B cell (primary cell): Measurements from ENCODE around the gene NETO1. TPM values are rescaled to one million over a fixed set of nuclear protein-coding genes. Genes with fewer than 3 reads are reported as not detected.

Experiments used
- ATAC-seq: fragments of 200-7000 bp; cut with Tn5 transposase; one replicate; pipeline ENCODE4 v1.10.0; 2021; ENCODE audit warnings: low read depth, mild to moderate bottlenecking, moderate number of reproducible peaks, moderate library complexity
- CTCF ChIA-PET: fragments of 350-600 bp; sonication (Branson Sonifier 250); formaldehyde crosslinking; loops from one replicate; lab custom pipeline; 2021; ENCODE audit warnings: antibody characterized with exemption, inconsistent platforms; lab: Charles Lee
- POLR2A ChIA-PET: fragments of 350-600 bp; sonication (Branson Sonifier 250); formaldehyde crosslinking; loops from one replicate; lab custom pipeline; 2021; ENCODE audit warnings: antibody characterized with exemption; lab: Charles Lee
- DNase-seq: peaks from one replicate; pipeline ENCODE4 v3.0.0; 2013
- H2AFZ ChIP-seq: 2 replicates; pipeline ENCODE4 v1.6.1; 2012; ENCODE audit warnings: mild to moderate bottlenecking, low read depth, low read length; ENCODE audit not compliant: insufficient read depth, poor library complexity, severe bottlenecking
- H3K27ac ChIP-seq, 2 donors: 1 replicate in 1 of 2; 2 replicates in 1 of 2; pipeline ENCODE4 v1.5.1; 2012 to 2013; ENCODE audit warnings: low read length in 2 of 2, mild to moderate bottlenecking in 2 of 2, moderate library complexity in 1 of 2
- H3K27me3 ChIP-seq, 4 experiments: fragments of 200-600 bp in 1 of 4; sonication (generic) in 1 of 4; replicated peaks in 1 of 4; 1 replicate in 2 of 4; 2 replicates in 2 of 4; pipeline versions ENCODE4 v1.6.1 to v1.7.0; 2013 to 2016; ENCODE audit warnings: low read length in 3 of 4, mild to moderate bottlenecking in 2 of 4, mixed read lengths in 1 of 4, moderate library complexity in 1 of 4; ENCODE audit not compliant: insufficient read depth in 4 of 4, control insufficient read depth in 3 of 4; ENCODE audit errors: control extremely low read depth in 1 of 4
- H3K36me3 ChIP-seq, 2 experiments: replicated peaks in 1 of 2; 1 replicate in 1 of 2; 2 replicates in 1 of 2; pipeline versions ENCODE4 v1.6.1 to v1.7.1; 2013; ENCODE audit warnings: low read length in 1 of 2; ENCODE audit not compliant: insufficient read depth in 2 of 2, control insufficient read depth in 1 of 2; ENCODE audit errors: control extremely low read depth in 1 of 2, extremely low read depth in 1 of 2
- H3K4me1 ChIP-seq, 2 donors: fragments of 200-600 bp in 1 of 2; sonication (generic) in 1 of 2; 1 replicate in 1 of 2; 2 replicates in 1 of 2; pipeline versions ENCODE4 v1.5.1 to v1.6.1; 2013 to 2017; ENCODE audit warnings: low read length in 2 of 2; ENCODE audit not compliant: control insufficient read depth in 2 of 2, insufficient read depth in 2 of 2
- H3K4me2 ChIP-seq: replicated peaks from 2 replicates; pipeline ENCODE3; 2012; ENCODE audit warnings: mild to moderate bottlenecking, low read depth, low read length; ENCODE audit not compliant: poor library complexity, severe bottlenecking
- H3K4me3 ChIP-seq, 5 experiments: fragments of 200-600 bp in 1 of 5; sonication (generic) in 1 of 5; 1 replicate in 3 of 5; 2 replicates in 2 of 5; pipeline versions ENCODE4 v1.5.1 to v1.7.0; 2011 to 2016; ENCODE audit warnings: low read length in 4 of 5, mild to moderate bottlenecking in 4 of 5, low read depth in 2 of 5, control low read depth in 1 of 5, moderate library complexity in 1 of 5; ENCODE audit not compliant: insufficient read depth in 1 of 5; ENCODE audit errors: control extremely low read depth in 1 of 5, extremely low read depth in 1 of 5
- H3K79me2 ChIP-seq: fragments of 200-600 bp; sonication (generic); one replicate; pipeline ENCODE4 v1.6.0; 2016; ENCODE audit warnings: low read length; ENCODE audit not compliant: control insufficient read depth, insufficient read depth
- H3K9ac ChIP-seq: fragments of 200-600 bp; sonication (generic); 2 replicates; pipeline ENCODE4 v1.6.1; 2017; ENCODE audit warnings: mild to moderate bottlenecking, low read length, moderate library complexity
- H3K9me3 ChIP-seq, 3 donors: one replicate each; pipeline versions ENCODE4 v1.6.1 to v1.7.1; 2013; ENCODE audit warnings: low read length in 2 of 3; ENCODE audit not compliant: control insufficient read depth in 2 of 3, insufficient read depth in 1 of 3; ENCODE audit errors: control extremely low read depth in 1 of 3
- H4K20me1 ChIP-seq: 2 replicates; pipeline ENCODE4 v1.6.0; 2012; ENCODE audit warnings: mild to moderate bottlenecking, low read length; ENCODE audit not compliant: insufficient read depth, control insufficient read depth, poor library complexity, severe bottlenecking
- H3K27ac Mint-ChIP-seq: one replicate; pipeline ENCODE4 v1.8.0; 2021; ENCODE audit warnings: mixed read lengths
- H3K27me3 Mint-ChIP-seq: one replicate; pipeline ENCODE4 v1.8.0; 2021; ENCODE audit warnings: mixed read lengths
- H3K4me1 Mint-ChIP-seq: one replicate; pipeline ENCODE4 v1.8.0; 2021; ENCODE audit warnings: mixed read lengths
- H3K4me3 Mint-ChIP-seq: one replicate; pipeline ENCODE4 v1.8.0; 2021; ENCODE audit warnings: mixed read lengths
- H3K9me3 Mint-ChIP-seq: one replicate; pipeline ENCODE4 v1.8.0; 2022; ENCODE audit warnings: mixed read lengths; ENCODE audit not compliant: insufficient read depth
- EZH2 ChIP-seq: IDR thresholded peaks from 2 replicates; pipeline ENCODE4 v1.6.1; 2012; ENCODE audit warnings: borderline replicate concordance, low read depth, mild to moderate bottlenecking, moderate library complexity, low read length; ENCODE audit not compliant: insufficient read depth, poor library complexity, severe bottlenecking
- WGBS: methylation state at CpG from one replicate; pipeline ENCODE4 v1.1.5; 2013; ENCODE audit warnings: missing lambda C conversion rate; ENCODE audit not compliant: insufficient coverage; 5-methylcytosine and 5-hydroxymethylcytosine counted together
- intact Hi-C: fragments of 100-400 bp; cut with micrococcal nuclease; formaldehyde crosslinking; loops from one replicate; pipeline ENCODE4 v1.10.0; 2022
- polyA plus RNA-seq: library from polyadenylated mRNA; depleted of rRNA; stranded (reverse); fragments of >200 nt; gene quantifications from 2 replicates; pipeline ENCODE4 v1.2.3, GENCODE V29; 2012
- total RNA-seq, 2 donors: library from RNA; stranded (reverse); fragments of 120-200 nt in 1 of 2; gene quantifications; 1 replicate in 1 of 2; 2 replicates in 1 of 2; pipeline versions ENCODE4 v1.2.3 to v1.2.4, GENCODE V29; 2013 to 2022
- TF ChIP-seq, protein P1 (sequence below): fragments of 200-600 bp; IDR thresholded peaks from one replicate; pipeline ENCODE4 v1.8.0; 2022; ENCODE audit warnings: antibody characterized with exemption, mild to moderate bottlenecking

Gene NETO1
- total and polyA plus RNA-seq, 2 donors (not counting 1 experiment from before 2014, with no cell fraction given), result 8.4 to 10.5 TPM

DNA sequence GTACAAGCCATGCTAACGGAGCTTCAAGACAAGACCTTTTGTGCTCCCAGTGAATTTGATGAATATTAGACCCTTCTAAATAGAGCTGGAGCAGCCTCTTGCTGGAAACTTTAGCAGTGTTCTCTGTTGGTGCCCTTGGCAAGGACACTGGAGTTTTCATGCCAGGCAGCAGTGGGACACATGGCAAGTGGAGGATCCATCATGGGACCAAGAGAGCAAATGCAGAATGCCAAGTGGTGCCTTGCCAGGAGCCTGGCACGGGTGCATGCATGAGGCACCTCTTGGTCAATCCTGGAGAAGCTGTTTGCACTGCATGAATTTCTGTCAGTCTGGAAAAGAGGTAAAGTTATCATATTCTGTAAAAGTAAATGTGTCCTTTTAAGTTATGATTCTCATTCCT, 59.1 kb downstream of the NETO1 start:
- POLR2A ChIA-PET, result no interaction called here
- Mint-ChIP-seq H3K4me1 (no peaks in the 10 kb centered on the region), H3K27ac (no peak overlapping the region), H3K9me3 (no peaks in the 10 kb centered on the region), H3K27me3 (no peaks in the 10 kb centered on the region), H3K4me3 (no peak overlapping the region)
- Histone ChIP-seq H3K4me1 (no peaks in the 10 kb centered on the region), H3K27me3 (no peaks in the 10 kb centered on the region), H2AFZ (no peak overlapping the region), H3K4me3 (no peak overlapping the region), H4K20me1 (no peaks in the 10 kb centered on the region), H3K36me3 (no peaks in the 10 kb centered on the region), H3K27ac (no peak overlapping the region), H3K4me2 (no peak overlapping the region), H3K9ac (no peak overlapping the region), H3K79me2 (no peaks in the 10 kb centered on the region), H3K9me3 (no peaks in the 10 kb centered on the region)
- ATAC-seq (no peak), DNase-seq (no peak)
- intact Hi-C loops, result no loop called here
- CTCF ChIA-PET, result no interaction called here
- WGBS, result 90% methylated on average over 2 of the region's 2 CpGs
- TF ChIP-seq, protein P1, sequence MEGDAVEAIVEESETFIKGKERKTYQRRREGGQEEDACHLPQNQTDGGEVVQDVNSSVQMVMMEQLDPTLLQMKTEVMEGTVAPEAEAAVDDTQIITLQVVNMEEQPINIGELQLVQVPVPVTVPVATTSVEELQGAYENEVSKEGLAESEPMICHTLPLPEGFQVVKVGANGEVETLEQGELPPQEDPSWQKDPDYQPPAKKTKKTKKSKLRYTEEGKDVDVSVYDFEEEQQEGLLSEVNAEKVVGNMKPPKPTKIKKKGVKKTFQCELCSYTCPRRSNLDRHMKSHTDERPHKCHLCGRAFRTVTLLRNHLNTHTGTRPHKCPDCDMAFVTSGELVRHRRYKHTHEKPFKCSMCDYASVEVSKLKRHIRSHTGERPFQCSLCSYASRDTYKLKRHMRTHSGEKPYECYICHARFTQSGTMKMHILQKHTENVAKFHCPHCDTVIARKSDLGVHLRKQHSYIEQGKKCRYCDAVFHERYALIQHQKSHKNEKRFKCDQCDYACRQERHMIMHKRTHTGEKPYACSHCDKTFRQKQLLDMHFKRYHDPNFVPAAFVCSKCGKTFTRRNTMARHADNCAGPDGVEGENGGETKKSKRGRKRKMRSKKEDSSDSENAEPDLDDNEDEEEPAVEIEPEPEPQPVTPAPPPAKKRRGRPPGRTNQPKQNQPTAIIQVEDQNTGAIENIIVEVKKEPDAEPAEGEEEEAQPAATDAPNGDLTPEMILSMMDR, result no peak
- no peak for TF ChIP-seq EZH2

DNA sequence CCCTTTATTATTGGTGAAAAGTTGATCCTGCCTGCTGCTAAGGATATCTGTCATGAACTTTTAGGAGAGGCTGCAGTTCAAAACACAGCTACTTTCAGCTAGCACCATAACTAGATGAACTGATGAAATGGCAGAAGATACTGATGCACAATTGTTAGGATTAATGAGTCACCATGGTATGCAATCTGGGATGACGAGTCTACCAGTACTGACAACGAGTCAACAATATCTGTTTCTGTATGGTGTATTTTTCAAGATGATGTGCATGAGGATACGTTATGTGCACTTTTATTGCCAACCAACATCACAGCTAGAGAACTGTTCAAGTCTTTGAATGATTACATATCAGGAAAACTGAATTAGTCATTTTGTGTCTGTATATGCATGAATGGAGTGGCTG, 68.7 kb downstream of the NETO1 start:
- Mint-ChIP-seq H3K27me3 (no peaks in the 10 kb centered on the region), H3K4me3 (no peak overlapping the region), H3K4me1 (no peaks in the 10 kb centered on the region), H3K27ac (no peak overlapping the region), H3K9me3 (no peaks in the 10 kb centered on the region)
- no peak overlapping the region for H3K27ac ChIP-seq
- H4K20me1 ChIP-seq, result no peaks in the 10 kb centered on the region
- DNase-seq (no peak), ATAC-seq (no peak)
- intact Hi-C loops, result no loop called here
- H3K9me3 ChIP-seq, result no peaks in the 10 kb centered on the region
- ChIA-PET CTCF (no interaction called here), POLR2A (no interaction called here)
- no peaks in the 10 kb centered on the region for H3K79me2 ChIP-seq
- WGBS, result no CpG with 5 or more reads among the region's 3 CpGs
- no peaks in the 10 kb centered on the region for H3K27me3 ChIP-seq
- no peak overlapping the region for H3K9ac ChIP-seq
- H3K4me2 ChIP-seq, result no peak overlapping the region
- TF ChIP-seq, protein P1, result no peak
- TF ChIP-seq EZH2, result no peak
- H2AFZ ChIP-seq, result no peak overlapping the region
- H3K4me1 ChIP-seq, result no peaks in the 10 kb centered on the region
- H3K36me3 ChIP-seq, result no peaks in the 10 kb centered on the region
- no peak overlapping the region for H3K4me3 ChIP-seq
